ENCODE results near the gene LDLRAD4.

Gene LDLRAD4

DNA sequence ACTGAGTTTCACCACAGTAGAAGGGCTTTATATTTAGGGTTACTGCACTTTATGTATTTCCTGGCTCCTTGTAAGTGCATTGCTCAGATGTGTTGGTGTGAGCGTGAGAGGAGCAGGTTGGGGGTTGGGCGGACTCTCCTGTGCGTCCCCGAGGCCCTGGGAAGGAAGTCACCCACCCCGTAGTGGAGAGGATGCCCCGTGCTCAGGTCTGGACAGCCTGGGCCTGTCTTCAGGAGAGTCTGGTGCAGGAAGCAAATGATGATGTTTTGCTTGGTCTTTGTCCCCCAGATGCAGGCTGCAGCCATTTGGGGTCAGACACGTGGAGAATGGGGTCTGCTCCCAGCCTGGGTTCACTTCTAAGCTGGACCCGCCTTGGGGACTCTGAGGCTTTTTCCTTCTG is 182.8 kb downstream of the LDLRAD4 start:
- Histone ChIP-seq H3K4me1 (no peaks in the 10 kb centered on the region), H3K9me3 (no peaks in the 10 kb centered on the region), H3K36me3 (replicated peaks) (no peaks in the 10 kb centered on the region), H3K27me3 (ENCODE audit: low read depth) (no peaks in the 10 kb centered on the region), H3K4me3 (no peak overlapping the region)
- in situ Hi-C loops (cut with MboI; ENCODE audit: low sequenced_read_pairs): no loop called here
- no peak for DNase-seq (ENCODE audit: low spot score in 2 of 2)

DNA sequence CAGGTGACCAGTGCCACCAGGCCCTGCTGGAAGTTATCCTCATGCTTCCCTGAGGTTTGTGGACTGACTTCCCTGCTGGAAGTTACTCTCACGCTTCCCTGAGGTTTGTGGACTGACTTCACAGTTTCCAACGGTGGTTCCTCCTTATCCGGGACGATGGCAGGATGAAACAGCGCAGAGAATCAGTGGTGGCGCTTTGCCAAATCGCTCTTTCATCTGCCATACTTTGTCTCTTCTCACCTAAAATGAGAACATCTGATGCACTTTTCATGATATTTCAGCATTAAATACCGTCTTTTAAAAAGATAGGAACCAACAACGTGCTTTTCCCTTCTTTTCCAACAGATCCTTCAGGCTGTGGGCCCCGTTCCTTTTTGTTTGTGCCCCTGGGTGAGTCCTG is 183.3 kb downstream of the LDLRAD4 start:
- no peaks in the 10 kb centered on the region for H3K27me3 ChIP-seq (ENCODE audit: low read depth)
- H3K4me3 ChIP-seq: no peak overlapping the region
- in situ Hi-C loops (cut with MboI; ENCODE audit: low sequenced_read_pairs): no loop called here
- H3K4me1 ChIP-seq: no peaks in the 10 kb centered on the region
- H3K9me3 ChIP-seq: no peaks in the 10 kb centered on the region
- no peaks in the 10 kb centered on the region for H3K36me3 ChIP-seq (replicated peaks)
- DNase-seq (ENCODE audit: low spot score in 2 of 2): no peak

- Histone ChIP-seq H3K9me3 (no peaks in the 10 kb centered on the region), H3K27me3 (ENCODE audit: low read depth) (no peaks in the 10 kb centered on the region), H3K36me3 (replicated peaks) (no peaks in the 10 kb centered on the region), H3K4me3 (no peak overlapping the region), H3K4me1 (no peaks in the 10 kb centered on the region)
- in situ Hi-C loops (cut with MboI; ENCODE audit: low sequenced_read_pairs): no loop called here
- DNase-seq (ENCODE audit: low spot score in 2 of 2): no peak
Observed at GRCh38 chr18:13403786-13404549, 185.4 kb downstream of the LDLRAD4 start.

GRCh38 chr18:13405305-13406038 is 186.9 kb downstream of the LDLRAD4 start:
- in situ Hi-C loops (cut with MboI; ENCODE audit: low sequenced_read_pairs): no loop called here
- no peak for DNase-seq (ENCODE audit: low spot score in 2 of 2)
- no peaks in the 10 kb centered on the region for H3K9me3 ChIP-seq
- no peaks in the 10 kb centered on the region for H3K4me1 ChIP-seq
- H3K36me3 ChIP-seq (replicated peaks): no peaks in the 10 kb centered on the region
- no peaks in the 10 kb centered on the region for H3K27me3 ChIP-seq (ENCODE audit: low read depth)
- H3K4me3 ChIP-seq: no peak overlapping the region

- DNase-seq (ENCODE audit: low spot score in 2 of 2): no peak
- no peaks in the 10 kb centered on the region for H3K9me3 ChIP-seq
- H3K4me1 ChIP-seq: no peaks in the 10 kb centered on the region
- in situ Hi-C loops (cut with MboI; ENCODE audit: low sequenced_read_pairs): no loop called here
- H3K4me3 ChIP-seq: no peak overlapping the region
- H3K27me3 ChIP-seq (ENCODE audit: low read depth): no peaks in the 10 kb centered on the region
- H3K36me3 ChIP-seq (replicated peaks): no peaks in the 10 kb centered on the region
Observed at GRCh38 chr18:13406049-13406615, 187.6 kb downstream of the LDLRAD4 start.

GRCh38 chr18:13406736-13407135 is 188.2 kb downstream of the LDLRAD4 start:
- H3K4me3 ChIP-seq: no peak overlapping the region
- H3K4me1 ChIP-seq: no peaks in the 10 kb centered on the region
- DNase-seq (ENCODE audit: low spot score in 2 of 2): no peak
- no peaks in the 10 kb centered on the region for H3K27me3 ChIP-seq (ENCODE audit: low read depth)
- no peaks in the 10 kb centered on the region for H3K36me3 ChIP-seq (replicated peaks)
- no peaks in the 10 kb centered on the region for H3K9me3 ChIP-seq
- in situ Hi-C loops (cut with MboI; ENCODE audit: low sequenced_read_pairs): no loop called here

- Histone ChIP-seq H3K27me3 (ENCODE audit: low read depth) (no peaks in the 10 kb centered on the region), H3K4me3 (no peak overlapping the region), H3K4me1 (no peaks in the 10 kb centered on the region), H3K36me3 (replicated peaks) (no peaks in the 10 kb centered on the region), H3K9me3 (no peaks in the 10 kb centered on the region)
- in situ Hi-C loops (cut with MboI; ENCODE audit: low sequenced_read_pairs): no loop called here
- no peak for DNase-seq (ENCODE audit: low spot score in 2 of 2)
Observed at GRCh38 chr18:13407484-13407883, 188.9 kb downstream of the LDLRAD4 start.

GRCh38 chr18:13409026-13409425 is 190.5 kb downstream of the LDLRAD4 start:
- in situ Hi-C loops (cut with MboI; ENCODE audit: low sequenced_read_pairs): no loop called here
- no peaks in the 10 kb centered on the region for H3K4me1 ChIP-seq
- DNase-seq (ENCODE audit: low spot score in 2 of 2): no peak
- H3K36me3 ChIP-seq (replicated peaks): no peaks in the 10 kb centered on the region
- H3K27me3 ChIP-seq (ENCODE audit: low read depth): no peaks in the 10 kb centered on the region
- H3K4me3 ChIP-seq: no peak overlapping the region
- H3K9me3 ChIP-seq: no peaks in the 10 kb centered on the region

DNA sequence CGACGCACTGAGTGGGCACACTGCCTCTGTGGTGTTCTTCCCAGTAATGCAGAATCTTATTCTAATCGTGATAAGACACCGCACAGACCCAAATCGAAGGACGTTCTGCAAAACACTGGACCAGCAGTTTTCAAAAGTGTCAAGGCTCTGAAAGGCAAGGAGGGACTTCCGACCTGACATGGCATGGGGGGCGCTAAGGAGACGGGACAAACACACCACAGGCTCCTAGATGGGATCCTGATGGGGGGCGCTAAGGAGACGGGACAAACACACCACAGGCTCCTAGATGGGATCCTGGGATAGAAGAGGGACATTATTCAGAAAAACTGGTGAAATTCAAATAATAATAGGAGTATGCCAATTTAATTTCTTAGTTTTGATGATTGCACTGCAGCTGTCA is 191.4 kb downstream of the LDLRAD4 start:
- no peaks in the 10 kb centered on the region for H3K4me1 ChIP-seq
- no peak overlapping the region for H3K4me3 ChIP-seq
- in situ Hi-C loops (cut with MboI; ENCODE audit: low sequenced_read_pairs): no loop called here
- H3K9me3 ChIP-seq: no peaks in the 10 kb centered on the region
- H3K36me3 ChIP-seq (replicated peaks): no peaks in the 10 kb centered on the region
- DNase-seq (ENCODE audit: low spot score in 2 of 2): no peak
- H3K27me3 ChIP-seq (ENCODE audit: low read depth): no peaks in the 10 kb centered on the region

- no peak overlapping the region for H3K4me3 ChIP-seq
- H3K4me1 ChIP-seq: no peaks in the 10 kb centered on the region
- H3K9me3 ChIP-seq: no peaks in the 10 kb centered on the region
- in situ Hi-C loops (cut with MboI; ENCODE audit: low sequenced_read_pairs): no loop called here
- H3K36me3 ChIP-seq (replicated peaks): no peaks in the 10 kb centered on the region
- DNase-seq (ENCODE audit: low spot score in 2 of 2): no peak
- no peaks in the 10 kb centered on the region for H3K27me3 ChIP-seq (ENCODE audit: low read depth)
Observed at GRCh38 chr18:13410471-13410870, 191.9 kb downstream of the LDLRAD4 start.

- H3K27me3 ChIP-seq (ENCODE audit: low read depth): no peaks in the 10 kb centered on the region
- no peaks in the 10 kb centered on the region for H3K9me3 ChIP-seq
- H3K4me3 ChIP-seq: no peak overlapping the region
- H3K36me3 ChIP-seq (replicated peaks): no peaks in the 10 kb centered on the region
- H3K4me1 ChIP-seq: no peaks in the 10 kb centered on the region
- DNase-seq (ENCODE audit: low spot score in 2 of 2): no peak
- in situ Hi-C loops (cut with MboI; ENCODE audit: low sequenced_read_pairs): no loop called here
Observed at GRCh38 chr18:13412017-13412416, 193.5 kb downstream of the LDLRAD4 start.

DNA sequence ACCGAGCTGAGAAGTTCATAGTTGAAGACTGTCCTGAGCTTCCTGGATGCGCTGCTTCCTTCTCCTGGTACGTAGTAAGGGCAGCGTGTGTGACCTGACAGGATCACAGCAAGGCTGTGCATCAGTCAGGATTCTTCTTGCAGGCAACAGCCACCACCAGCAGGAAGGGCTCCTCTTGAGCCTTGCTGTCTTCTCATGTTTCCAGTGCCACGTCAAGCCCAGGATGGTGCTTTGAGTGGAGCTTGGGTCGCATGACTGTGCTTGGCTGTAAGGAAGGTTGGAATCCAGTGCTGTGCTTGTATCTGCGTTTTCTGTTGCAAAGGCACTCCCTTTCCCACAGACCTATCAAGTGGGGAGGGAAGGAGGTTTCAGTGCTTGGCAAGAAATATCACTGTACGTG is 194.3 kb downstream of the LDLRAD4 start:
- Histone ChIP-seq H3K36me3 (replicated peaks) (no peaks in the 10 kb centered on the region), H3K27me3 (ENCODE audit: low read depth) (no peaks in the 10 kb centered on the region), H3K4me1 (no peaks in the 10 kb centered on the region), H3K9me3 (no peaks in the 10 kb centered on the region), H3K4me3 (no peak overlapping the region)
- in situ Hi-C loops (cut with MboI; ENCODE audit: low sequenced_read_pairs): no loop called here
- no peak for DNase-seq (ENCODE audit: low spot score in 2 of 2)

GRCh38 chr18:13414102-13414501 is 195.5 kb downstream of the LDLRAD4 start:
- Histone ChIP-seq H3K36me3 (replicated peaks) (no peaks in the 10 kb centered on the region), H3K4me3 (no peak overlapping the region), H3K4me1 (no peaks in the 10 kb centered on the region), H3K9me3 (no peaks in the 10 kb centered on the region), H3K27me3 (ENCODE audit: low read depth) (no peaks in the 10 kb centered on the region)
- in situ Hi-C loops (cut with MboI; ENCODE audit: low sequenced_read_pairs): no loop called here
- no peak for DNase-seq (ENCODE audit: low spot score in 2 of 2)

DNA sequence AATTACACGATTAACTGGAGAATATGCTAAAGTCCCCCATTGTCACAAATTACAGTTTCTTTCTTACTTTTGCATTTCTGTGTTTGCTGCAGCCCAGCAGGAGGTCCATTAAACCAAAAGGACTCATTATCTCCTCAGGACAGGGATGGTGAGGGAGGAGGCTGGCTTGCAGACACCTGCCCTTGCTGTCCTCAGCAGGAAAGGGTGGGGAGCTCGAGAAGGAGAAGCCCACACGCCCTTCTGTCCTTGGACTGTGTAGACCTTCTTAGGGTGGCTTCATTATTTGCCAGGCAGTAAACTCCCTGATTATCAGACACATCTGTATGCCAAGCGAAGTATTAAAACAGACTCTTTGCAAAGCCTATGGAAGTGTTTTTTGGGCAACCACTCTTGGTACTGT is 196.0 kb downstream of the LDLRAD4 start:
- no peaks in the 10 kb centered on the region for H3K36me3 ChIP-seq (replicated peaks)
- H3K27me3 ChIP-seq (ENCODE audit: low read depth): no peaks in the 10 kb centered on the region
- H3K4me1 ChIP-seq: no peaks in the 10 kb centered on the region
- in situ Hi-C loops (cut with MboI; ENCODE audit: low sequenced_read_pairs): no loop called here
- H3K9me3 ChIP-seq: no peaks in the 10 kb centered on the region
- no peak for DNase-seq (ENCODE audit: low spot score in 2 of 2)
- H3K4me3 ChIP-seq: no peak overlapping the region

Measured in HAP-1 (cell line).